PC-3 (cell line): ENCODE measurements around the gene SLC32A1.

Experiments used
- EZH2 ChIP-seq: fragments of 300-600 bp; sonication (generic); IDR thresholded peaks from one replicate; pipeline ENCODE4 v1.6.1; 2017; ENCODE audit warnings: antibody characterized with exemption, mild to moderate bottlenecking, low read length; ENCODE audit not compliant: unreplicated experiment
- EZH2phosphoT487 ChIP-seq: fragments of 300-600 bp; sonication (generic); IDR thresholded peaks from 2 replicates; pipeline ENCODE4 v1.6.1; 2018; ENCODE audit warnings: mild to moderate bottlenecking, antibody characterized with exemption, low read length, borderline replicate concordance
- TF ChIP-seq, protein P1 (sequence below): fragments of 300-600 bp; sonication (generic); conservative IDR thresholded peaks from 2 replicates; pipeline ENCODE4 v1.5.1; 2017; ENCODE audit warnings: antibody characterized with exemption, low read depth, mild to moderate bottlenecking, low read length

DNA sequence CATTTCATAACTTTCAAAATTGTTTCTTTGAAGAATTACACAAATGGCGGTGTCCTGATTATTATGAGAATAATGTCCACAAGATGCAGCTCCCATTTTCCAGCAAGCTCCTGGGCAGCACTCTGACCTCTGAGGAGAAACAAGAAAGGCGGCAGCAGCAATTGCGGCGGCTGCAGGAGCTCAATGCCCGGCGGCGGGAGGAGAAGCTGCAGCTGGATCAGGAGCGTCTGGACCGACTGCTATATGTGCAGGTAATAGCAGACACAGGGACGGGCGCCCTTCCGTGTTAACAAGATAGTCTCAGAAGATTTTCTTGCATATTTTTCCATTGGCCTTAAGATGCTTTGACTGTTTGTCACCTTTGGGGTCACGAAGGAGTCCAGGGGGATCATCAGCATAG is 30.6 kb downstream of the SLC32A1 start:
- TF ChIP-seq, protein P1, sequence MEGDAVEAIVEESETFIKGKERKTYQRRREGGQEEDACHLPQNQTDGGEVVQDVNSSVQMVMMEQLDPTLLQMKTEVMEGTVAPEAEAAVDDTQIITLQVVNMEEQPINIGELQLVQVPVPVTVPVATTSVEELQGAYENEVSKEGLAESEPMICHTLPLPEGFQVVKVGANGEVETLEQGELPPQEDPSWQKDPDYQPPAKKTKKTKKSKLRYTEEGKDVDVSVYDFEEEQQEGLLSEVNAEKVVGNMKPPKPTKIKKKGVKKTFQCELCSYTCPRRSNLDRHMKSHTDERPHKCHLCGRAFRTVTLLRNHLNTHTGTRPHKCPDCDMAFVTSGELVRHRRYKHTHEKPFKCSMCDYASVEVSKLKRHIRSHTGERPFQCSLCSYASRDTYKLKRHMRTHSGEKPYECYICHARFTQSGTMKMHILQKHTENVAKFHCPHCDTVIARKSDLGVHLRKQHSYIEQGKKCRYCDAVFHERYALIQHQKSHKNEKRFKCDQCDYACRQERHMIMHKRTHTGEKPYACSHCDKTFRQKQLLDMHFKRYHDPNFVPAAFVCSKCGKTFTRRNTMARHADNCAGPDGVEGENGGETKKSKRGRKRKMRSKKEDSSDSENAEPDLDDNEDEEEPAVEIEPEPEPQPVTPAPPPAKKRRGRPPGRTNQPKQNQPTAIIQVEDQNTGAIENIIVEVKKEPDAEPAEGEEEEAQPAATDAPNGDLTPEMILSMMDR = no peak
- TF ChIP-seq EZH2 = no peak
- no peak for TF ChIP-seq EZH2phosphoT487
